Ovary (tissue), 3 donors: ENCODE results near the gene ACVR2B.

Experiments
- EP300 ChIP-seq: sonication (generic); formaldehyde crosslinking; IDR thresholded peaks from one replicate; pipeline ENCODE4 v1.6.1; 2017; ENCODE audit warnings: antibody characterized with exemption
- POLR2A ChIP-seq: fragments of 450-650 bp; IDR thresholded peaks from one replicate; pipeline ENCODE4 v1.6.1; 2017; ENCODE audit warnings: antibody characterized with exemption, mild to moderate bottlenecking, moderate library complexity
- TF ChIP-seq, protein P1 (sequence below), 3 donors: fragments of 450-650 bp in 2 of 3; fragments of 200-600 bp in 1 of 3; IDR thresholded peaks; one replicate each; pipeline versions ENCODE4 v1.5.1 to v1.8.0; 2016 to 2022; ENCODE audit warnings: antibody characterized with exemption in 3 of 3, mild to moderate bottlenecking in 1 of 3
- donor health status: DM: no; HTN: no; CAD: no.

GRCh38 chr3:38519000-38519399 lies 65.3 kb downstream of the ACVR2B start:
- TF ChIP-seq, protein P1, sequence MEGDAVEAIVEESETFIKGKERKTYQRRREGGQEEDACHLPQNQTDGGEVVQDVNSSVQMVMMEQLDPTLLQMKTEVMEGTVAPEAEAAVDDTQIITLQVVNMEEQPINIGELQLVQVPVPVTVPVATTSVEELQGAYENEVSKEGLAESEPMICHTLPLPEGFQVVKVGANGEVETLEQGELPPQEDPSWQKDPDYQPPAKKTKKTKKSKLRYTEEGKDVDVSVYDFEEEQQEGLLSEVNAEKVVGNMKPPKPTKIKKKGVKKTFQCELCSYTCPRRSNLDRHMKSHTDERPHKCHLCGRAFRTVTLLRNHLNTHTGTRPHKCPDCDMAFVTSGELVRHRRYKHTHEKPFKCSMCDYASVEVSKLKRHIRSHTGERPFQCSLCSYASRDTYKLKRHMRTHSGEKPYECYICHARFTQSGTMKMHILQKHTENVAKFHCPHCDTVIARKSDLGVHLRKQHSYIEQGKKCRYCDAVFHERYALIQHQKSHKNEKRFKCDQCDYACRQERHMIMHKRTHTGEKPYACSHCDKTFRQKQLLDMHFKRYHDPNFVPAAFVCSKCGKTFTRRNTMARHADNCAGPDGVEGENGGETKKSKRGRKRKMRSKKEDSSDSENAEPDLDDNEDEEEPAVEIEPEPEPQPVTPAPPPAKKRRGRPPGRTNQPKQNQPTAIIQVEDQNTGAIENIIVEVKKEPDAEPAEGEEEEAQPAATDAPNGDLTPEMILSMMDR (IDR thresholded peaks at IDR 0.05), result no peak
- TF ChIP-seq EP300, result no peak
- no peak for TF ChIP-seq POLR2A
